GM12875 (cell line): ENCODE results near the gene SHROOM3.
A peak's percentile ranks its signal among the peaks of the same experiment; 100 is the strongest.

Source experiments
- H3K4me3 ChIP-seq: one replicate; pipeline ENCODE4 v1.5.1; 2011; ENCODE audit warnings: low read depth, low read length, control low read depth
- CTCF ChIP-seq: IDR thresholded peaks from 2 replicates; pipeline ENCODE4 v1.5.1; 2011; ENCODE audit warnings: low read depth, mild to moderate bottlenecking, control low read depth, inconsistent platforms, low read length, moderate library complexity, borderline replicate concordance; ENCODE audit not compliant: insufficient read depth

Gene SHROOM3

GRCh38 chr4:76733068-76733771, 298.2 kb downstream of the SHROOM3 start:
- TF ChIP-seq CTCF = peak; percentile 17; the same call in 1 of the 2 replicates
- no peak overlapping the region for H3K4me3 ChIP-seq

- no peak for TF ChIP-seq CTCF
- no peak overlapping the region for H3K4me3 ChIP-seq
Measured at GRCh38 chr4:76736414-76736813, 301.4 kb downstream of the SHROOM3 start.

GRCh38 chr4:76737180-76737579, 302.2 kb downstream of the SHROOM3 start:
- H3K4me3 ChIP-seq = no peak overlapping the region
- no peak for TF ChIP-seq CTCF

- no peak overlapping the region for H3K4me3 ChIP-seq
- TF ChIP-seq CTCF = no peak
Measured at GRCh38 chr4:76737771-76738085, 302.7 kb downstream of the SHROOM3 start.

- no peak overlapping the region for H3K4me3 ChIP-seq
- TF ChIP-seq CTCF = no peak
Measured at GRCh38 chr4:76738086-76738931, 303.3 kb downstream of the SHROOM3 start.

GRCh38 chr4:76740192-76740591, 305.2 kb downstream of the SHROOM3 start:
- no peak overlapping the region for H3K4me3 ChIP-seq
- no peak for TF ChIP-seq CTCF
